Neutrophil (primary cell): ENCODE data around the gene PREX1.
A peak's percentile ranks its signal among the peaks of the same experiment; 100 is the strongest.

Source experiments
- H3K27ac ChIP-seq: fragments of 200-600 bp; sonication (generic); 2 replicates; pipeline ENCODE4 v1.5.1; 2016; ENCODE audit warnings: mild to moderate bottlenecking, moderate library complexity
- H3K27me3 ChIP-seq: fragments of 200-600 bp; sonication (generic); 2 replicates; pipeline ENCODE4 v1.6.0; 2016; ENCODE audit warnings: mild to moderate bottlenecking
- H3K36me3 ChIP-seq: fragments of 200-600 bp; sonication (generic); 2 replicates; pipeline ENCODE4 v1.5.1; 2017
- H3K4me1 ChIP-seq, 2 experiments: fragments of 200-600 bp in 1 of 2; sonication (generic) in 1 of 2; 1 replicate in 1 of 2; 2 replicates in 1 of 2; pipeline versions ENCODE4 v1.5.1 to v1.6.1; 2013 to 2016; ENCODE audit warnings: low read depth in 1 of 2, low read length in 1 of 2, mild to moderate bottlenecking in 1 of 2, moderate library complexity in 1 of 2; ENCODE audit not compliant: control insufficient read depth in 1 of 2, insufficient read depth in 1 of 2
- H3K4me3 ChIP-seq, 2 experiments: fragments of 200-600 bp in 1 of 2; sonication (generic) in 1 of 2; 1 replicate in 1 of 2; 2 replicates in 1 of 2; pipeline ENCODE4 v1.5.1; 2013 to 2016; ENCODE audit warnings: low read depth in 1 of 2, low read length in 1 of 2, mild to moderate bottlenecking in 1 of 2, moderate library complexity in 1 of 2
- H3K9me3 ChIP-seq: fragments of 200-600 bp; sonication (generic); 2 replicates; pipeline ENCODE4 v1.5.1; 2016
- TF ChIP-seq, protein P1 (sequence below): fragments of 200-600 bp; sonication (generic); IDR thresholded peaks from 2 replicates; pipeline ENCODE4 v1.5.1; 2016; ENCODE audit warnings: antibody characterized with exemption

PREX1 gene

DNA sequence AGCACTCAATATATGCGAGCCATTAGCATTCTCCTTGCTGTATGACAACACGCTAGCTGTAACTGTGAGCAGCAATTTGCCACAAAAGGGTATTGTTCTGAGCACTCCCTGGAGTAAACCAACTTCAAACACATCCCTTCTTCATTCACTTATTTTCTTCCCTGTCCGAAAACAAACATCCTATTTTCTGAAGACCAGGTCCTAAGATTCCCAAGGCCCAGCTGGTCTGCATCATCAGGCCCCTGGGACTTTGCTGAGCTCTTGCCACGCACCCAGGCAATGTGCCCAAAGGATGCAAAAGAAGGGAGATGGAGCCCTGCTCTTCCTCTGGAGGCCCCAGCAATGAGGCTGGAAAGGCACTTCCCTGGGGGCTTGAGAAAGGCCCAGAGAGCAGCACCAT, 118.1 kb downstream of the PREX1 start:
- Histone ChIP-seq H3K9me3 (no peaks in the 10 kb centered on the region), H3K4me3 (no peak overlapping the region), H3K27ac (peak overlapping the region; percentile 18), H3K4me1 (peaks cover 39 to 57% of the 10 kb centered on the region in 2 experiments), H3K27me3 (no peaks in the 10 kb centered on the region), H3K36me3 (peaks cover 78% of the 10 kb centered on the region)
- TF ChIP-seq, protein P1, sequence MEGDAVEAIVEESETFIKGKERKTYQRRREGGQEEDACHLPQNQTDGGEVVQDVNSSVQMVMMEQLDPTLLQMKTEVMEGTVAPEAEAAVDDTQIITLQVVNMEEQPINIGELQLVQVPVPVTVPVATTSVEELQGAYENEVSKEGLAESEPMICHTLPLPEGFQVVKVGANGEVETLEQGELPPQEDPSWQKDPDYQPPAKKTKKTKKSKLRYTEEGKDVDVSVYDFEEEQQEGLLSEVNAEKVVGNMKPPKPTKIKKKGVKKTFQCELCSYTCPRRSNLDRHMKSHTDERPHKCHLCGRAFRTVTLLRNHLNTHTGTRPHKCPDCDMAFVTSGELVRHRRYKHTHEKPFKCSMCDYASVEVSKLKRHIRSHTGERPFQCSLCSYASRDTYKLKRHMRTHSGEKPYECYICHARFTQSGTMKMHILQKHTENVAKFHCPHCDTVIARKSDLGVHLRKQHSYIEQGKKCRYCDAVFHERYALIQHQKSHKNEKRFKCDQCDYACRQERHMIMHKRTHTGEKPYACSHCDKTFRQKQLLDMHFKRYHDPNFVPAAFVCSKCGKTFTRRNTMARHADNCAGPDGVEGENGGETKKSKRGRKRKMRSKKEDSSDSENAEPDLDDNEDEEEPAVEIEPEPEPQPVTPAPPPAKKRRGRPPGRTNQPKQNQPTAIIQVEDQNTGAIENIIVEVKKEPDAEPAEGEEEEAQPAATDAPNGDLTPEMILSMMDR, result no peak

DNA sequence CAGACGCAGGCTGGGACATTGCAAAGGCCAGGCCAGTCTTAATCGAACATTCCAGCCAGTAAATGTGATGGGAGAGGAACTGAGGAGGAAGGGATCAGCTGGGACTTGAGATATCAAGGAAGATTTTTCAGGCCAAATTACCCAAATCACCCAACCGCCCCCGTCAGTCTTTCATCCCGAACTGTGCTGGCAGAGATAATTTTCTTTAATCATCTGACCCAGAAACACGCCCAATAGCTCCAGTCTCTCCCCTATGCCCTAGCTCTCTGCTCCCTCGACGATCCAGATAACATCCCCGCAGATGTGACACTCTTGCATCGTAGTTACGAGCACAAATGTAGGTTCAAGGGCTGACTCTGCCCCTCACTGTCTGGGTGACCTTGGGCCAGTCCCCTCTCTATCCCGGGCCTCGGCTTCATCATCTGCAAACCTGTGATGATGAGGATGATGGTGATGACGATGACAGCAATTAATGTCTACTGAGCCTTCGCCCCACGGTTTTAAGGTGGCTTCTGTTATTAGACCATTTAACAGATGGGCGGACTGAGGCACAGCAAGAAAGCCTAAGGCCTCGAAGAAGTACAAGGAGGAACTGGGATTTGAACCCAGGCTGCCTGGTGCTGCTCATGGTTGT, 118.6 kb downstream of the PREX1 start:
- Histone ChIP-seq H3K27me3 (no peaks in the 10 kb centered on the region), H3K4me3 (no peak overlapping the region), H3K4me1 (peaks cover 39 to 51% of the 10 kb centered on the region in 2 experiments), H3K36me3 (peaks cover 78% of the 10 kb centered on the region), H3K27ac (no peak overlapping the region), H3K9me3 (no peaks in the 10 kb centered on the region)
- TF ChIP-seq, protein P1, result no peak

GRCh38 chr20:48708630-48709029, 119.2 kb downstream of the PREX1 start:
- H3K36me3 ChIP-seq, result peaks cover 84% of the 10 kb centered on the region

GRCh38 chr20:48708116-48708515, 119.7 kb downstream of the PREX1 start:
- H3K27ac ChIP-seq, result no peak overlapping the region
- TF ChIP-seq, protein P1, result no peak
- no peaks in the 10 kb centered on the region for H3K9me3 ChIP-seq
- H3K36me3 ChIP-seq, result peaks cover 89% of the 10 kb centered on the region
- no peaks in the 10 kb centered on the region for H3K27me3 ChIP-seq
- H3K4me1 ChIP-seq, result peaks cover 30 to 49% of the 10 kb centered on the region in 2 experiments
- no peak overlapping the region for H3K4me3 ChIP-seq

More at GRCh38 chr20:48708630-48709029, 119.2 kb downstream of the PREX1 start:
- Histone ChIP-seq H3K4me1 (peaks cover 35 to 49% of the 10 kb centered on the region in 2 experiments), H3K9me3 (no peaks in the 10 kb centered on the region), H3K27me3 (no peaks in the 10 kb centered on the region), H3K27ac (no peak overlapping the region), H3K4me3 (no peak overlapping the region)
- TF ChIP-seq, protein P1, result no peak

GRCh38 chr20:48706710-48707365, 121.0 kb downstream of the PREX1 start:
- TF ChIP-seq, protein P1, result no peak
- Histone ChIP-seq H3K36me3 (peaks cover 100% of the 10 kb centered on the region), H3K4me3 (no peak overlapping the region), H3K27ac (peak overlapping the region; percentile 37), H3K9me3 (no peaks in the 10 kb centered on the region), H3K27me3 (no peaks in the 10 kb centered on the region), H3K4me1 (peaks cover 17 to 44% of the 10 kb centered on the region in 2 experiments)
